COLO668 (cell line): ENCODE measurements around the gene UNC119B.
A peak's percentile ranks its signal among the peaks of the same experiment; 100 is the strongest.

Source experiments
- DNase-seq: peaks from one replicate; lab custom pipeline; 2025; ENCODE audit not compliant: unreplicated experiment; lab: John Stamatoyannopoulos, UW

The UNC119B gene

DNA sequence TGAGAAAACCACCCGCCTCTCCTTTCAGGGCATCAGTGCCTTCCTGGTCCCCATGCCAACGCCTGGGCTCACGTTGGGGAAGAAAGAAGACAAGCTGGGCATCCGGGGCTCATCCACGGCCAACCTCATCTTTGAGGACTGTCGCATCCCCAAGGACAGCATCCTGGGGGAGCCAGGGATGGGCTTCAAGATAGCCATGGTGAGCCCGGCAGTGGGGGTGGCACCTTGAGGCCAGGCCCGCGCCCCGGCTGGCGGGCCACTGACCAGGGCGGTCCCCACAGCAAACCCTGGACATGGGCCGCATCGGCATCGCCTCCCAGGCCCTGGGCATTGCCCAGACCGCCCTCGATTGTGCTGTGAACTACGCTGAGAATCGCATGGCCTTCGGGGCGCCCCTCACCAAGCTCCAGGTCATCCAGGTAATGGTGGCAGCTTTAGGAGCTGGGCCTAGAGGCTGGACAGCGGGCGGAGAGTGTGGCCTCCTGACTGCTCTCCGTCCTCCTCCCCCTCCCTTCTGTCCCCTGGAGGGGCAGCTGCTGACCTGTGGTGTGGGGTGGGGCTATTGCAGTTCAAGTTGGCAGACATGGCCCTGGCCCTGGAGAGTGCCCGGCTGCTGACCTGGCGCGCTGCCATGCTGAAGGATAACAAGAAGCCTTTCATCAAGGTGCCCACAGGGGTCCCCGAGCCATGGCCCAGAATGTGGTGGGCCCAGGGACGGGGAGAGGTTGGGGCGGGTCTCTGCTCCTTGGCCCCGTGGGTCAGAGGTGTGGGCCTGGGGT, 28.2 kb downstream of the UNC119B start:
- no peak for DNase-seq

DNA sequence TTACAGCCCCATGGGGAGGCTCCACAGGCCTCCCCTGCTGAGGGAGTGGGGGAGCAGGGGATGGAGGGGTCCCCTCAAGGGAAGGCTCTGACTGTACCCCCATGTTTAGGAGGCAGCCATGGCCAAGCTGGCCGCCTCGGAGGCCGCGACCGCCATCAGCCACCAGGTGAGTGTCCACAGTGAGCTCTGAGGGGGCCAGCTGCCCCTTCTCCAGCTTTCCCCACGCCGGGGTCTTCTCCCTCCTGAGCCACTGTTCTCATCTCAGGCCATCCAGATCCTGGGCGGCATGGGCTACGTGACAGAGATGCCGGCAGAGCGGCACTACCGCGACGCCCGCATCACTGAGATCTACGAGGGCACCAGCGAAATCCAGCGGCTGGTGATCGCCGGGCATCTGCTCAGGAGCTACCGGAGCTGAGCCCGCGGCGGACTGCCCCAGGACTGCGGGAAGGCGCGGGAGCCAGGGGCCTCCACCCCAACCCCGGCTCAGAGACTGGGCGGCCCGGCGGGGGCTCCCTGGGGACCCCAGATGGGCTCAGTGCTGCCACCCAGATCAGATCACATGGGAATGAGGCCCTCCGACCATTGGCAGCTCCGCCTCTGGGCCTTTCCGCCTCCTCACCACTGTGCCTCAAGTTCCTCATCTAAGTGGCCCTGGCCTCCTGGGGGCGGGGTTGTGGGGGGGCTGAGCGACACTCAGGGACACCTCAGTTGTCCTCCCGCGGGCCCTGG, 28.9 kb downstream of the UNC119B start:
- DNase-seq = no peak

DNA sequence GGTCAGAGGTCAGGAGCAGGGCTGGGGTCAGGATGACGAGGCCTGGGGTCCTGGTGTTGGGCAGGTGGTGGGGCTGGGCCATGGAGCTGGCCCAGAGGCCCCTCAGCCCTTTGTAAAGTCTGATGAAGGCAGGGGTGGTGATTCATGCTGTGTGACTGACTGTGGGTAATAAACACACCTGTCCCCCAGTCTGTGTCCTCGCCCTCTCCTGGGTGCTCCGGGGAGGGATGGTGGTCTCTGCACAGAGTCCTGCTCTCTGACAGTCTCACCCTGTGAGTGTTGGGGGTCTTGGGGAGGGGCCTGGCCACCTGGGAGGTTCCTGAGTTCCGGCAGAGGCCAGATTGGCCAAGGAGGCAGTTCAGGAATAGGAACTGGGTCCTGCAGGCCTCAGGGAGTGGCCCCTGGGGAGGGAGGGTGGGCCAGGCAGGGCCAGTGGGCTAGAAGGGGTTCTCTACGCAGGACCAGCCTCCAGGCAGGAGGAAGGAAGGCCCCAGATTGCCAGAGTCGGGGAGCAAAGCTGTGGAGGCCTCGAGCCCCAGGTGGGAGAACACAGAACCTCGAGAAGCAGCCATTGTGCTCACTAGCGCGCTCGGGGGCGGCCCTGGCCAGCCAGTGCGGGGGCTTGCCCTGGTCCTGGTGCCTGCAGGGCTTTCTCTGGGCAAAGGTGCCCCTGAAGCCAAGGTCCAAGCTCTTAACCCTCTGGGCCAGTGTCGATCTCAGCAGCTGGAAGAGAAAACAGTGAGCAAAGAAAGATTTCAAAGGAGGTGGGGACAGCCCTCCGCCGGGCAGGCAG, 29.8 kb downstream of the UNC119B start:
- no peak for DNase-seq

DNA sequence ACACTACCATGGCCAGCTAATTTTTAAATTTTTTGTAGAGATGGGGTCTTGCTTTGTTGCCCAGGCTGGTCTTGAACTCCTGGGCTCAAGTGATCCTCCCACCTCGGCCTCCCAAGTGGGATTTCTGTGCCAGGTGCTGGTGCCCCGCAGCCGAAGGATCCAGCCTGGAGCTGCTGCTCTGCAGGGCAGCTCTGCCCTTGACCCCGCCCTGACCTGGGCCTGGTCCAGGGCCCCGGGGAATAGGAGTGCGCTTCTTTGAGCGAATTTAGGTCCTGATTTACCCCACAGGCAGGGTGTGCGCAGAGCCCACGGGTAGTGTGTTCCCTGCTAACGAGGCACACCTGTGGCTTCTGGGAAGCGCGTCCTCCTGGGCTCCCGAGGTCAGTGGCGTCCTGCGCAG, 30.6 kb downstream of the UNC119B start:
- no peak for DNase-seq

DNA sequence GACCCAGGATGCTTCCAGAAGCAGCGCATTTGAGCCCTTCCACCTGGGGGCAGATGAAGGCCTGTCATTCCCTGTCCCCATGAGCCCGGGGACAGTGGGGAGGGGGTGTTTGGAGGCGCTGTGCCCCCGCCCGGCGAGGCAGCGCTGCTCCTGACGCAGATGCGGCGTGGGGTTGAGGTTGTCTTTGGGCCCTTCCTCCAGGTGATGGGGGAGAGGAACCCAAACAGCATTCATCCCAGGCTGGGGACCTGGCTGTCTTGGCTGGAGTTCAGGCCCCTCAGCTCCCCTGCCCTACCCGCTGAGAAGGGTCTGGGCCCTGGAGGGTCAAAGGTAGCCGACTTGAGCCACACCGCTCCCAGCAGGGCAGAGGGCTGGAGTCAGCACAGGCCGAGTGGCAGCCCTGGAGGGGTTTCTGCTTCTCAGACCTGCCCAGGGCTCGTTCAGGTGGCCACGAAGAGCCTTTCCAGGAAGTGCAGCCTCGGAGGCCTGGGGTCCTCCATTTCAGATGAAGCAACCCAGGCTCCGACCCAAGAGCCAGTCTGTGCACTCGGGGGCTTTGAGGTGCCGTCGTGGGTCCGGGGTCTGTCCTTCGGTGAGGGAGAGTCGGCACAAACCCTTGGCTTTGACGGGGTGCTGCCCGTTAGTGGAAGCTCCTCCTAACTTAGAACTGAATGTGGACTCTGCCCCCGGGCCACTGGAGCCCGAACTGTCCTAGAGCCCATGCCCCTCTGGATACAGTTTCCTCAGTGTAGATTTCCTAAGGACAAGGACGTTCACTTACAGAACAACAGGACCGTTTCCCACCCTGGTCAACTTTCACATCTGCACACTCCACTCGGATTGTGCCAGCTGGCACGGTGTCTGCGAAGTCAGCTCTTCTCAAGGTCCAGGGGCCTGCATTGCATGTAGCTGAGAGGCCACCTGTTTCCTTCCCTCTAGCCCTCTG, 31.5 kb downstream of the UNC119B start:
- DNase-seq = no peak

DNA sequence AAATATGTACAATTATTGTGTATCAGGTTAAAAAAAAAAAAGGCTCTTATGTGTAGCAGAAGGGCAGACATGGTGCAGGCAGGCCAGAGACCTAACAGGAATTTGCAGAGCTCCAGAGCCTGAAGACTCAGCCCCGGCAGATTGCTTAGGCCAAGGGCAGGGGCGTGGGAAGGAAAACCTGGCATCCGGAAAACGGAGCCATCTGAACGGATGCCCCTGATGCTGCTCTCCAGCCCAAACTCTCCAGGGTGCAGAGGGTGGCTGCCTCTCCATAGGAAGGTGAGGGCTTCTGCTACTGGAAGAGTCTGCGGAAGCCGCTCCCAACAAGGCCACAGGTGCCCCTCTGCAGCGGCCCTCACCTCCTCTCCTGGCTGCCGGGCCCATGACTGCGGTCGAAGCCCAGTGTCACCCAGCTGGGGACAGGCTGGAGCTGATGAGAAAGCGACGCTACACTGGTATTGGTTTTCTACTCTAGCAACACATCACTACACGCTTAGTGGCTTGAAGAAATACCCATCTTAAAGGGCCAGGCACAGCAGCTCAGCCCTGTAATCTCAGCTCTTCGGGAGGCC, 34.8 kb downstream of the UNC119B start:
- DNase-seq = no peak

DNA sequence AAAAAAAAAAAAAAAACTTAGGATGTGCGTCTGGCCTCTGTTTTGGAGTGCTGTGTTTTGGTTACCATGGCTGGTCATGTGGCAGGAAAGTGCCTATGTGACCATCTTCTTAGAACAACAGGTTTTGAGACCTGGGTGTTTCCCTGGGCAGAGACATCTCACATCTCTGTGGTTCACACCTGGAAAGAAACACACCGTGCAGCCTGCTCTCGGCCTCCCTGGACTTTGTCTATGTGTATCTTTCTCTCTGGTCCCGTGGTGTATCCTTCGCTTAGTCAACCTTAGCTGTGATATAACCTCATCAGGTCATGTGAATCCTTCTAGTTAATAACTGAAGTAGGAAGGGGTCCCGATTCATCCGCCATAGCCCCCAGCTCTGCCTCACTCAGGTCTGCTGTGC, 38.0 kb downstream of the UNC119B start:
- no peak for DNase-seq

DNA sequence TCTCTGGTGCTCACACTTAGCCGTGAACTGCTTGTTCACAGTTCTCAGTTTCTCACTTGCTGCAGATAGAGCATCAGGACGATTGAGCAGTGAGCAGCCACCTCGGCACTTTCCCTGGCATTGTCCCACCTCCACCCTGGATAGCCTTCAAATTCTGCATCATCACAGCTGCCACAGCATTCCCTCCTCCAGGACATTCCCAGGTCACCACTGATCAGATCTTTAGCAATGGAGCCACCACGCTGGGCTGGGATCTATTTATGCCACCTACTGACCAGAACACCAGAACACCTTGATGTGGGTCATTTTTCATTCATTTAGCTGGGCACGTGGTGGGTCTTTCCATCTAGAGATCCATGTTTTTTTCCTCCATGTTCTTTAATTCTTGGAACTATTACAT, 39.0 kb downstream of the UNC119B start:
- DNase-seq = no peak

DNA sequence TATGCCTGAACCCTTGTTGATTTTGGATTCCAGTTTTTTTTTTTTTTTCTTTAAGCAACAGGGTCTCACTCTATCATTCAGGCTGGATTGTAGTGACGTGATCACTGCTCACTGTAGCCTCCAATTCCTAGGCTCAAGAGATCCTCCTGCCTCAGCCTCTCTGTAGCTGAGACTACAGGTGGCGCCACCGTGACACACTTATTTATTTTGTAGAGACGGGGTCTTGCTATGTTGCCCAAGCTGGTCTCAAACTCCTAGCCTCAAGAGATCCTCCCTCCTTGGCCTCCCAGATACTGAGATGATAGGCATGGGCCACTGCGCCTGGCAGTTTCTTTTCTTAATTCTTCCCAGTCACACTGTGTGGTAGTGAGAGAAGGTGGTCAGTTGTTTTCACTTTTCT, 40.5 kb downstream of the UNC119B start:
- DNase-seq = no peak

DNA sequence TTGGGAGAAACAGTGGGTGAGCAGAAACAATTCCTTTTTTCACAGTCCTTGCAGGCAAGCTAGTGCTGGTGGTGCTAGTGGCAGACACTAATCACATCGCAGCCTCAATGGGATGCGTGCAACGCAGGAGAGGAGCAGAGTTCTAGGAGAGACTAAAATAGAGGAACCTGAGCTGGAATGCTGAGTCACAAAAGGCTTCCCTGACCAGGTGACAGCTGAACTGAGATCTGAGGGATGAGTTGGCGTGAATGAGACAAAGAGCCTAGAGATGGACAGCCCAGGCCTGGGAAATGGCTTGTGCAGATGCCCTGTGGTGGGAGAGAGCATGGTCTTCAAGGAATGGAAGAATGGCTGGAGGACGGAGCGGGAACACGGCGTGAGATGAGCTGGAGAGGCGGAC, 41.1 kb downstream of the UNC119B start:
- DNase-seq = no peak

DNA sequence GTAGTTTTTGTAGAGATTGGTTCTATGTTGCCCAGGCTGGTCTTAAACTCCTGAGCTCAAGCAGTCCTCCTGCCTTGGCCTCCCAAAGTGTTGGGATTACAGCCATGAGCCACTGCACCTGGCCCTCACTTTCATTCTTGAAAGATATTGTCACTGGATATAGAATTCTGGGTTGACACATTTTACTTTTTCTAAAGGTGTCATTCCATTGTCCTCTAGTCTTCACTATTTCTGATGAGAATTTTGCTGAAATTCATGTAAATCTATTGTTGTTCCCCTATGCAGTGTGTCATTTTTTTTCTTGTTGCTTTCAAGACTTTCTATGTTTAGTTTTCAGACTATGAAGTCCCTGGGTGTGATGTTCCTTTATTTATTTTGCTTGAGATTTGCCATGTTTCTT, 44.5 kb downstream of the UNC119B start:
- DNase-seq = no peak

DNA sequence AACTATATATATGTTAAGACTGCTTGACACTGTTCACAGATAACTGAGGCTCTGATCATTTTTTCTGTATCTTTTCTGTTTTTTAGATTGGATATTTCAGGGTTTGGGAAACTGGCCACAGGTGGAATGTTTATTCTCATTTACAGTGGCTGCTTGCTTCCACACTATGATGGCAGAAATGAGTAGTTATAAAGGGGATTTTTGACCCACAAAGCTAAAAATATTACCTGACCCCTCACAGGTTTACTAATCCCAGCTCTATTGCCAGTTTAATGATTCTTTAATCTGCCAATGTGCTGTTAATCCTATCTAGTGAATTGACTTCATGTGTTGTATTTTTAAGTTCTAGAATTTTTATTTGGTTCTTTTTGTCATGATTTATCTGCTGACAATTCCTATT, 45.0 kb downstream of the UNC119B start:
- no peak for DNase-seq

DNA sequence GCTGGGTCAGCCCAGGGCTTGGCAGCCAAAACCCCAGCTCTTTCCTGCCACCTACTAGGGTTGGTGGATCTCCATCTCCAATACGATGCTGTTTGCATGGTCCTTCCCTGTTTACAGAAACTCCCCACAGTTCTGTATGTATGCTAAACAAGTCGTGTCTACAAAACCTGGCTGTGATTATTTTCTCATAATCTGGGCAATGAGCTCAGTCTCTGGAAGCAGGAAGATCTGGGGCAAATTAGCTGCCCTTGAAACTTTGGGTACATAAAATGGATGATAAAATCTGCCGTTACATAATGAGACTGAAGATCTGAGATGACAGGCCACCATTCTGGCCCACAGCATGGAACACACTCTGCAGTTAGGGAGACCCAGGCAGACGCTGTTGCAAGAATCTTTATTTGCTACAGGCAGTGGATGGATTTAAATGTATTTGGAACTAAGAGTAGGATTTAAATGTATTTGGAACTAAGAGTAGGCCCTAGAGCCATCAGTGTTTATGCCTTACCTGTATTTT, 47.0 kb downstream of the UNC119B start:
- DNase-seq = no peak

DNA sequence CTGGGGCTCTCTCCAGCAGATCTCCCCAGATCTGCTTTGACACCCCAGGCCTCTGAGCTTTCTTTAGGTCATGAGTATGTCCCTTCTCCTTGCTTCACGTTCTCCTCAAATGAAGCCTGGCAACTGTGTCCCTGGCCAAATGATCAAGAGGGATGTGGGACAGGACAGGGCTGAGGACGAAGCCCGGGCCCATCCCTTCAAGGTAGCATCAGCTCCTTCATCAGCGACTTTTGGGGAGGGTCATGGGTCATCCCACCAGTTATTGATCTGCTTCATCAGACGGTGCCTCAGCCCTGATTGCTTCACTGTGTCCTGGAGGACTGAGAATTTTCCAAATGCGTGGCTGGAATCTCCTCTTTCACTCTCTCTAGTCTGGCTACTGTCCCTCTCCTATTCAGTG, 47.7 kb downstream of the UNC119B start:
- no peak for DNase-seq

DNA sequence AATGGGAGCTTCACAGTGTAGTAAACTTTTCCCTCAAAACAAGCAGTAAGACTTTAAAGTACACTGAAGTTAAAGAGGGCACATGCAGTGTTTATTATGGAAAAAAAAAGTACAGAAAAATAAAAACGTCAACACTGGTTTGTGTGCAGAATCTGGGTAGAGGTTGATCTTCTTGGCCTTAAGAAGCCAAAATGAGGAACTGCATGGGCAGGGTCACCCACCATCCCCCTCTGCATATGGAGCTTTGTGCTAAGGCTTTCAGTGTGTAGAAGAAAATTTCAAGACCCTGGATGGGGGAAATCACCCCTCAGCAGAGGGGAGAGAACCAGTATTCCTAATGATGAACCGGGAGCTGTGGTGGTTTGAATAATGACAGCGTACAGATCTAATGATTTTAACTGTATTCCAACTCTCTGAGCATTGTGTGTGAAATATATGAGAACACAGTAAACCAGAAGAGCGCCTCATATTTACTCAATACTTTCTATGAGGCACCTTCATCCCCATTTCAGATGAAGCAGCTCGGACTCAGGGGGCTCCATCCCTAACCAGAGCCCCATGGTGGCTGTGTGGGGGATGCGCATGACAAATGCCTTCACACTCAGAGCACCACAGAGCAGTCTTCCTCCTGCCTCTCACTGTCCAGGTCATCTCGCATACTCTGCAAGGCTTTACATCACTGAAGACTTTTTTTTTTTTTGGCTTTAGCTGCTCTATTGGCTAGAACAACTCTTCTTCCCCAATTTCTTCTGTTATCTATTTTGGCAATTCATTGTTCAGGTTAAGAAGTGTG, 48.7 kb downstream of the UNC119B start:
- DNase-seq = no peak

DNA sequence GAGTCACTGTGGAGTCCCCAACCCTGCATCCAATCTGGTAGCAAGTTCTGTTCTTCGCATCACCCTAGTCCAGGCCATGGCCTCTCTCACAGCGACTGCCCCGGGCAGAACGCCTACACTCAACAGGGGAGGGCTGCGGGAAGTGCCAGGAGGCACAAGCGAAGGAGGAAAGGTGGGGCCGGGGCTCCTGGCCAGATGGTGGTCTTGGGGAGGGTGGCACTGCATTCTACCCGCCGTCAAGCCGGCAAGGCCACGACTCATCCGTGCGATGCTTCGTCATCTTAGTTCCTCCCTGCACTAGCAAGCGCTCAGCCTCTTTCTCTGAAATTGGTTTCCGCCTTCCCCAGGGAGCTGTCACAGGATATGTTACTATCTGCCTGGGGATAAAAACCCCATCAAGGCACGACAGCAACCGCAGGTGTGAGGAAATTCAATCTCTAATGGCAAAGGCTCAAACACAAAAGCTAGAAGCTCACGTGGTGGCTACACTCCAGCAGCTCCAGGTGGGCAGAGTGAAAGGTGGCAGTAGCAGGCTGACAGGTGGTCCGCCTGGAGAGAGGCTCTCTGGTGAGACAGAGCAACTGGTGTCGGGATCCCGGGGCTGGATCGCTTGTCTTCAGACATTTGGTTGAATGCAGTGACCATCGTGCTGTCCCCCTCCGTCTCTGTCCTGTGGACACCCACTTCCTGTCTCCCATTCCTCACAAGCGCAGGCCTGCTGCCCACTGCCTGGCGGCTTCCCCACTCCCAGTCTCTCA, 49.5 kb downstream of the UNC119B start:
- DNase-seq = peak; percentile 93

DNA sequence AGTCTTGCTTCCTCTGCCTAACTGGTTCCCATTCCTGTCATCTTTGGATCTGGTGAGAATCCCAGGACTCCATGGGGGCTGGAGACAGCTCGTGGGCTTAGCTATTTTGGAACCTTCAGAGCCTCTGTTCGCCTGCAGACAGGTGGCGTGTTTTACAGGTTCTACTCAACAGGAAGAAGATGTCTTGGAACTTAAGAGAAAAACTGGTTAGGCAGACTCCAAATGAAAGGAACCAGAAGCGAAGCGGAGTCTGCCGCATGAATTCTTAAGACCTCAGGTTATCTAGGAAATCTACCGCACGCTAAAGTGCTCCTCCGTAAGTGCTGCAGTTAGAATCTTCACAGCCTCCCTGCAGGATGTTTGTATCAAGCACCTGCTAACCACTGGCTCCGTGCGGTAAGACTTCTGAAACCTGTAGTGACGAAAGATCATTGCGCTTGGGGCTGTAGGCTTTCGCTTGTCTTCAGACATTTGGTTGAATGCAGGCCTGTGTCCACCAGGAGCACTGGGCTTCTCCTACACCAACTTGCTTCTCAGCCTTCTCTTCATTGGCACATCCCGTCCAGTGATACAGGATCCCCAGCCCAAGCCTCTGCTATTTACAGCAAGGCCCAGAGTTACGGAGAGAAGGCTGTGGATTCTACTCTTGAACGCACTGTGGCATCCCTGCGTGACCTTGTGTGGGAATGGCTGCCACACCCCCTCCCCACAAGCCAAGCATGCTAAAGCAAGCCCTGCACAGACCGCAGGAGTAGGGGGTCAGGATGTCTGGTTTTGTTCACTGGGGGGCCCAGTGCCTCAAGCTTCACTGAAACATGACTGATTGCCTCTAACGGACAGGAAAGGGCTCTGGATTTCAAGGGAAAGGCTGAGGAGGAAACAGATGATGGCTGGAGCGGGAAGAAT, 50.3 kb downstream of the UNC119B start:
- DNase-seq = no peak

DNA sequence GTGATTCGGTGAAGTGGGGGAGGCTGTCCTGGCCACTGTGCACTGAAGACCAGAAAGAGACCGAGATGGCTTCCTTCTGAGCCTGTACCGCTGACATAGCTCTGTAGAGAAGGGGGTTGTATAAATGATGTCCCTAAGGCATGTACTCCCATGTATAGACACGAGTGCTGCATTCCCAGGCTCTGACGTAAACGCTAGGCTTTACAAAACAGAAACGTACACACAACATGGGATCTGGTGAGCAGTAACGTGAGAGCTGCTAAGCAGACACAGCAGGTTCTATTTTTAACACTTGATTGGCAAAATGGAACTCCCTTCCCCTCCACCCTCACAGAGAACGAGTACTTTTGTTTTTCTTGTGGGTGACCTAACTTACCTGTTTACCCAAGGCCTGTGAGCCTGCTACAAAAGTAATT, 51.3 kb downstream of the UNC119B start:
- DNase-seq = peak; percentile 75
